NCI-H2171 treated with DMSO at 0.1 percent for 48 hours (cell line): Measurements from ENCODE around the gene TRAPPC8.
"Not testable (repeated sequence)": the region's sequence is repeated elsewhere in the genome, so short reads cannot be mapped to it uniquely, and the experiment has no call there.

Source experiments
- DNase-seq: peaks from one replicate; lab custom pipeline; 2025; lab: John Stamatoyannopoulos, UW

The TRAPPC8 gene

GRCh38 chr18:31943878-31944816 lies 1.2 kb upstream of the TRAPPC8 start:
- no peak for DNase-seq

- no peak for DNase-seq
These were observed 483 bp downstream of the TRAPPC8 start for GRCh38 chr18:31942291-31942998.

GRCh38 chr18:31941010-31941809 lies 1.7 kb downstream of the TRAPPC8 start:
- no peak for DNase-seq

GRCh38 chr18:31934773-31935172 lies 8.2 kb downstream of the TRAPPC8 start:
- not testable (repeated sequence) for DNase-seq

- no peak for DNase-seq
These were observed 11.1 kb downstream of the TRAPPC8 start for GRCh38 chr18:31931886-31932240.

- DNase-seq: no peak
These were observed 11.6 kb downstream of the TRAPPC8 start for GRCh38 chr18:31931163-31931885.

- DNase-seq: no peak
These were observed 13.7 kb downstream of the TRAPPC8 start for GRCh38 chr18:31929273-31929672.

GRCh38 chr18:31926988-31927387 lies 15.9 kb downstream of the TRAPPC8 start:
- not testable (repeated sequence) for DNase-seq

- no peak for DNase-seq
These were observed 22.7 kb downstream of the TRAPPC8 start for GRCh38 chr18:31920277-31920676.

GRCh38 chr18:31919366-31919765 lies 23.6 kb downstream of the TRAPPC8 start:
- DNase-seq: not testable (repeated sequence)

GRCh38 chr18:31918733-31919132 lies 24.2 kb downstream of the TRAPPC8 start:
- no peak for DNase-seq

- no peak for DNase-seq
These were observed 41.9 kb downstream of the TRAPPC8 start for GRCh38 chr18:31901063-31901462.

GRCh38 chr18:31899771-31900170 lies 43.2 kb downstream of the TRAPPC8 start:
- not testable (repeated sequence) for DNase-seq

- DNase-seq: no peak
These were observed 50.0 kb downstream of the TRAPPC8 start for GRCh38 chr18:31892936-31893335.

GRCh38 chr18:31891566-31891965 lies 51.4 kb downstream of the TRAPPC8 start:
- DNase-seq: no peak

GRCh38 chr18:31884020-31884419 lies 58.9 kb downstream of the TRAPPC8 start:
- DNase-seq: peak; percentile 11

- no peak for DNase-seq
These were observed 62.6 kb downstream of the TRAPPC8 start for GRCh38 chr18:31880186-31880898.

- DNase-seq: peak; percentile 3
These were observed 64.6 kb downstream of the TRAPPC8 start for GRCh38 chr18:31878358-31878757.

- DNase-seq: no peak
These were observed 65.0 kb downstream of the TRAPPC8 start for GRCh38 chr18:31877900-31878299.

- no peak for DNase-seq
These were observed 66.2 kb downstream of the TRAPPC8 start for GRCh38 chr18:31876707-31877106.

GRCh38 chr18:31875301-31875700 lies 67.6 kb downstream of the TRAPPC8 start:
- DNase-seq: no peak
